OCI-LY7 (cell line): ENCODE measurements around the gene CWC22. TPM values are rescaled to one million over a fixed set of nuclear protein-coding genes. Genes with fewer than 3 reads are reported as not detected.

Source experiments
- BruUV-seq: library from RNA; stranded (reverse); fragments of 400-500 nt; replicated peaks from 2 replicates; lab custom pipeline; 2021; lab: Mats Ljungman, UMichigan
- CTCF ChIA-PET: fragments of 300-600 bp; sonication (Branson Sonifier 250); formaldehyde crosslinking; loops from one replicate; lab custom pipeline; 2022; ENCODE audit warnings: antibody characterized with exemption; ENCODE audit not compliant: unreplicated experiment; lab: Charles Lee
- POLR2A ChIA-PET: fragments of 300-600 bp; sonication (Branson Sonifier 250); formaldehyde crosslinking; loops from one replicate; lab custom pipeline; 2022; ENCODE audit warnings: antibody characterized with exemption; lab: Charles Lee
- DNase-seq: peaks from one replicate; pipeline ENCODE4 v3.0.0-alpha.2; 2015; ENCODE audit warnings: low spot score
- H2AFZ ChIP-seq: fragments of 200-600 bp; sonication (generic), shearing (Covaris generic); 2 replicates; pipeline ENCODE4 v1.6.1; 2014; ENCODE audit warnings: mild to moderate bottlenecking, antibody characterized with exemption, low read length, moderate library complexity
- H3K27ac ChIP-seq: fragments of 200-600 bp; sonication (generic); 2 replicates; pipeline ENCODE4 v1.5.1; 2014; ENCODE audit warnings: mixed run types, low read depth, mild to moderate bottlenecking, moderate library complexity, low read length, inconsistent platforms; ENCODE audit not compliant: poor library complexity, severe bottlenecking
- H3K36me3 ChIP-seq: fragments of 200-600 bp; sonication (generic); 2 replicates; pipeline ENCODE4 v1.6.1; 2014; ENCODE audit warnings: mild to moderate bottlenecking, antibody characterized with exemption, low read length, moderate library complexity, mixed read lengths; ENCODE audit not compliant: insufficient read depth
- H3K4me1 ChIP-seq: fragments of 200-600 bp; sonication (generic); 2 replicates; pipeline ENCODE4 v1.5.1; 2014; ENCODE audit warnings: mild to moderate bottlenecking, low read length; ENCODE audit not compliant: insufficient read depth, poor library complexity, severe bottlenecking
- H3K4me2 ChIP-seq: fragments of 200-600 bp; sonication (generic); 2 replicates; pipeline ENCODE4 v1.6.1; 2014; ENCODE audit warnings: mild to moderate bottlenecking, low read length
- H3K4me3 ChIP-seq: fragments of 200-600 bp; sonication (generic); 2 replicates; pipeline ENCODE4 v1.5.1; 2014; ENCODE audit warnings: mild to moderate bottlenecking, low read depth, low read length; ENCODE audit not compliant: poor library complexity, severe bottlenecking
- H3K79me2 ChIP-seq: fragments of 200-600 bp; sonication (generic); 2 replicates; pipeline ENCODE4 v1.6.1; 2016; ENCODE audit warnings: low read depth, mild to moderate bottlenecking, low read length, moderate library complexity, mixed read lengths; ENCODE audit not compliant: insufficient read depth
- H3K9me2 ChIP-seq: fragments of 200-600 bp; sonication (generic); 2 replicates; pipeline ENCODE4 v1.6.1; 2016; ENCODE audit warnings: mild to moderate bottlenecking, low read length, mixed read lengths; ENCODE audit not compliant: insufficient read depth
- H3K9me3 ChIP-seq: fragments of 200-600 bp; sonication (generic); 2 replicates; pipeline ENCODE4 v1.6.1; 2014; ENCODE audit warnings: mild to moderate bottlenecking, mixed run types, low read length, mixed read lengths
- H4K20me1 ChIP-seq: fragments of 200-600 bp; sonication (generic); 2 replicates; pipeline ENCODE4 v1.6.1; 2014; ENCODE audit warnings: mild to moderate bottlenecking, antibody characterized with exemption, low read length, moderate library complexity, mixed read lengths; ENCODE audit not compliant: insufficient read depth
- CTCF ChIP-seq: fragments of 200-600 bp; sonication (generic); conservative IDR thresholded peaks from 2 replicates; pipeline ENCODE4 v1.5.1; 2014; ENCODE audit warnings: mild to moderate bottlenecking, antibody characterized with exemption, low read length, moderate library complexity, mixed read lengths
- EZH2phosphoT487 ChIP-seq: fragments of 200-600 bp; sonication (generic); IDR thresholded peaks from 2 replicates; pipeline ENCODE4 v1.6.1; 2018; ENCODE audit warnings: low read depth, borderline replicate concordance, mild to moderate bottlenecking, mixed run types, antibody characterized with exemption, low read length, moderate library complexity, mixed read lengths
- intact Hi-C: fragments of 100-400 bp; cut with micrococcal nuclease; formaldehyde crosslinking; loops from one replicate; pipeline ENCODE4 v1.10.0; 2022; ENCODE audit not compliant: unreplicated experiment
- total RNA-seq, 2 experiments: library from RNA; depleted of rRNA in 1 of 2; stranded (reverse); fragments of >200 nt in 1 of 2; shearing (Covaris generic) in 1 of 2; gene quantifications; 2 replicates each; pipeline ENCODE4 v1.2.3, GENCODE V29; 2014 to 2022

The CWC22 gene
- total RNA-seq, 2 experiments from 2014 or later = 11.6 to 20.0 TPM

- peaks cover 80% of the 10 kb centered on the region for H3K36me3 ChIP-seq
- peaks cover 9% of the 10 kb centered on the region; the same call in 1 of the 2 replicates for H3K79me2 ChIP-seq
- no peak overlapping the region for H2AFZ ChIP-seq
- CTCF ChIA-PET = no interaction called here
- no TSS peak for BruUV-seq
- intact Hi-C loops = no loop called here
- H3K27ac ChIP-seq = no peak overlapping the region
- no peak for DNase-seq
- no peaks in the 10 kb centered on the region for H3K9me2 ChIP-seq
- H3K9me3 ChIP-seq = no peaks in the 10 kb centered on the region
- no peak overlapping the region for H3K4me3 ChIP-seq
- POLR2A ChIA-PET = interaction anchor here (1.1 to 1.4 kb wide), 2 partner anchors 9 to 10 kb away, joined by 4 to 5 read pairs; no protein-coding TSS in a partner anchor
- no peak for TF ChIP-seq CTCF
- TF ChIP-seq EZH2phosphoT487 = no peak
- no peaks in the 10 kb centered on the region for H3K4me1 ChIP-seq
- no peak overlapping the region for H3K4me2 ChIP-seq
- H4K20me1 ChIP-seq = no peaks in the 10 kb centered on the region
Measured at GRCh38 chr2:179985163-179985820, 21.8 kb downstream of the CWC22 start.

GRCh38 chr2:179983250-179983932 is 23.7 kb downstream of the CWC22 start:
- ChIA-PET CTCF (interaction anchor here (0.6 kb wide), 1 partner anchor 212 kb away, joined by 4 read pairs; no protein-coding TSS in a partner anchor), POLR2A (interaction anchor here (0.6 to 1.4 kb wide), 9 partner anchors 8 to 78 kb away, joined by 3 to 5 read pairs (median 3); no protein-coding TSS in a partner anchor)
- H3K4me1 ChIP-seq = no peaks in the 10 kb centered on the region
- H3K9me3 ChIP-seq = no peaks in the 10 kb centered on the region
- no peak overlapping the region for H3K4me3 ChIP-seq
- TF ChIP-seq CTCF = no peak
- TF ChIP-seq EZH2phosphoT487 = no peak
- BruUV-seq = no TSS peak
- no peaks in the 10 kb centered on the region for H4K20me1 ChIP-seq
- H2AFZ ChIP-seq = no peak overlapping the region
- intact Hi-C loops = no loop called here
- peaks cover 87% of the 10 kb centered on the region for H3K36me3 ChIP-seq
- no peak overlapping the region for H3K4me2 ChIP-seq
- H3K27ac ChIP-seq = no peak overlapping the region
- DNase-seq = no peak
- no peaks in the 10 kb centered on the region for H3K79me2 ChIP-seq
- H3K9me2 ChIP-seq = no peaks in the 10 kb centered on the region
